ENCODE results near the gene HES6. TPM values are rescaled to one million over a fixed set of nuclear protein-coding genes. Genes with fewer than 3 reads are reported as not detected.

The HES6 gene
- total and polyA plus RNA-seq, 10 of the 15 experiments (the other 5 are each of a cell fraction or from before 2014, with no cell fraction given), result 0.11 to 1.7 (median 0.83) TPM

- H3K4me2 ChIP-seq (ENCODE audit: control insufficient read depth, insufficient read depth), result no peak overlapping the region
- intact Hi-C loops (cut with micrococcal nuclease; ENCODE audit: unreplicated experiment), result loop anchor here (1.0 kb wide), 1 partner anchor 288 kb away; no protein-coding TSS in a partner anchor
- no peak overlapping the region for H3K4me3 ChIP-seq
- H3K9me3 ChIP-seq (replicated peaks; ENCODE audit: control insufficient read depth, insufficient read depth, low read length), result no peaks in the 10 kb centered on the region
- peaks cover 4 to 20% of the 10 kb centered on the region in 2 experiments; a peak in 3 of 4 replicates for H3K36me3 ChIP-seq (ENCODE audit: control insufficient read depth in 2 of 2, insufficient read depth in 2 of 2, low read length in 1 of 2)
- no peaks in the 10 kb centered on the region for H4K20me1 ChIP-seq (ENCODE audit: control insufficient read depth, insufficient read depth)
- no peak for TF ChIP-seq ESRRA (IDR thresholded peaks at IDR 0.05; ENCODE audit: low read length)
- TF ChIP-seq NRF1 (conservative IDR thresholded peaks at IDR 0.05; ENCODE audit: low read depth, low read length), result no peak
- TF ChIP-seq RAD21 (IDR thresholded peaks at IDR 0.05; ENCODE audit: insufficient read depth, low read depth, low read length), result peak; percentile 65
- peak; percentile 44; the same call in 1 of the 2 replicates for TF ChIP-seq SMC3 (IDR thresholded peaks at IDR 0.05; ENCODE audit: borderline replicate concordance, low read length)
- 0 out of 2 replicates have a peak, but pooled peaks have one; percentile 20 for TF ChIP-seq CREM (IDR thresholded peaks at IDR 0.05; ENCODE audit: low read depth)
- TF ChIP-seq SMAD1 (IDR thresholded peaks at IDR 0.05; ENCODE audit: low read depth, partially characterized antibody), result no peak
- TF ChIP-seq RUNX3 (IDR thresholded peaks at IDR 0.05; ENCODE audit: low read length), result 0 out of 2 replicates have a peak, but pooled peaks have one; percentile 13
- no peak for TF ChIP-seq HCFC1 (IDR thresholded peaks at IDR 0.05; ENCODE audit: low read length)
- TF ChIP-seq YY1 (IDR thresholded peaks at IDR 0.05; ENCODE audit: low read depth, low read length), result 0 out of 2 replicates have a peak, but pooled peaks have one; percentile 48
- no peak for TF ChIP-seq FOXK2 (IDR thresholded peaks at IDR 0.05)
- no peak for TF ChIP-seq NFXL1 (IDR thresholded peaks at IDR 0.05; ENCODE audit: borderline replicate concordance)
- TF ChIP-seq MAX (IDR thresholded peaks at IDR 0.05; ENCODE audit: low read depth, low read length), result no peak
- no peak for TF ChIP-seq ZNF217 (IDR thresholded peaks at IDR 0.05)
- TF ChIP-seq CEBPZ (IDR thresholded peaks at IDR 0.05; ENCODE audit: low read depth, low read length), result no peak
- TF ChIP-seq IKZF2 (IDR thresholded peaks at IDR 0.05), result no peak
- peak; percentile 58 to 75 (median 72) for TF ChIP-seq CTCF (IDR thresholded peaks at IDR 0.05 in 2 of 3, conservative IDR thresholded peaks at IDR 0.05 in 1 of 3; ENCODE audit: control insufficient read depth in 2 of 3, extremely low read depth in 1 of 3, insufficient read depth in 1 of 3, low read depth in 3 of 3, low read length in 3 of 3)
- TF ChIP-seq FOS (IDR thresholded peaks at IDR 0.05; ENCODE audit: borderline replicate concordance, extremely low read depth, insufficient read length), result no peak
- H3K4me1 ChIP-seq (ENCODE audit: control insufficient read depth, insufficient read depth, low read length), result no peaks in the 10 kb centered on the region
- H2AFZ ChIP-seq (ENCODE audit: control insufficient read depth, low read depth, low read length), result no peak overlapping the region
- FAIRE-seq, result peak; percentile 84
- H3K27ac ChIP-seq (ENCODE audit: control insufficient read depth, insufficient read depth), result no peak overlapping the region
- no peak for DNase-seq (ENCODE audit: low read depth, low spot score)
- no peaks in the 10 kb centered on the region for H3K27me3 ChIP-seq (replicated peaks in 1 of 2; ENCODE audit: control insufficient read depth in 2 of 2, insufficient read depth in 2 of 2, low read length in 1 of 2)
- in situ Hi-C loops (cut with MboI), result no loop called here
- ChIA-PET POLR2A (no interaction called here), CTCF (interaction anchor here (0.8 to 2.4 kb wide), 3 partner anchors 9 to 34 kb away, joined by 3 to 7 read pairs (median 3); no protein-coding TSS in a partner anchor), RAD21 (ENCODE audit: unreplicated experiment) (no interaction called here), SMC1A (ENCODE audit: uncharacterized antibody, unreplicated experiment) (interaction anchor here (1.5 kb wide), 1 partner anchor 288 kb away, joined by 4 read pairs; no protein-coding TSS in a partner anchor)
- no peak overlapping the region for H3K9ac ChIP-seq (ENCODE audit: control insufficient read depth, insufficient read depth, low read length)
- BruUV-seq (replicated peaks), result no TSS peak
- no peaks in the 10 kb centered on the region for H3K79me2 ChIP-seq (ENCODE audit: control insufficient read depth, insufficient read depth, low read length)
- 72% methylated on average over 18 of the region's 18 CpGs for WGBS (ENCODE audit: insufficient coverage, insufficient replicate concordance, low lambda C conversion rate, missing lambda C conversion rate)
- ATAC-seq, result peak; percentile 97
These were observed 16.8 kb upstream of the HES6 start for GRCh38 chr2:238256594-238257104.

All from GM12878 (cell line).